K562 (cell line): ENCODE data around the gene TMF1. TPM values are rescaled to one million over a fixed set of nuclear protein-coding genes. Genes with fewer than 3 reads are reported as not detected.
A peak's percentile ranks its signal among the peaks of the same experiment; 100 is the strongest.

ENCODE experiments used
- ARID2 ChIP-seq: fragments of 450-650 bp; IDR thresholded peaks from 2 replicates; pipeline ENCODE4 v1.6.1; 2017; ENCODE audit warnings: antibody characterized with exemption, mild to moderate bottlenecking
- BRD4 ChIP-seq: fragments of 200-600 bp; sonication (generic); IDR thresholded peaks from 2 replicates; pipeline ENCODE4 v1.6.1; 2017; ENCODE audit warnings: inconsistent platforms
- CREB3L1 ChIP-seq: fragments of 450-650 bp; IDR thresholded peaks from 2 replicates; pipeline ENCODE4 v1.6.1; 2014; ENCODE audit warnings: low read depth, mild to moderate bottlenecking, moderate library complexity, borderline replicate concordance
- CTBP1 ChIP-seq: fragments of 450-650 bp; IDR thresholded peaks from 2 replicates; pipeline ENCODE4 v1.6.1; 2016; ENCODE audit warnings: borderline replicate concordance
- ELK3 ChIP-seq: fragments of 450-650 bp; formaldehyde crosslinking; IDR thresholded peaks from 2 replicates; pipeline ENCODE4 v1.4.0; 2020; ENCODE audit warnings: mild to moderate bottlenecking
- ESRRB ChIP-seq: fragments of 250-450 bp; sonication (Bioruptor Pico); IDR thresholded peaks from 2 replicates; pipeline ENCODE4 v1.5.0; 2020; ENCODE audit warnings: mild to moderate bottlenecking, moderate library complexity, borderline replicate concordance
- FOXM1 ChIP-seq, 2 experiments: fragments of 450-650 bp in 1 of 2; sonication (generic) in 1 of 2; formaldehyde crosslinking in 1 of 2; IDR thresholded peaks; 2 replicates each; pipeline versions ENCODE4 v1.6.1 to v1.9.0; 2017 to 2022; ENCODE audit warnings: low read depth in 2 of 2, mild to moderate bottlenecking in 2 of 2, missing genetic modification reagents in 1 of 2, moderate library complexity in 1 of 2
- MITF ChIP-seq: IDR thresholded peaks from 2 replicates; pipeline ENCODE4 v1.6.1; 2014; ENCODE audit warnings: antibody characterized with exemption
- PHF8 ChIP-seq: fragments of 200-600 bp; sonication (generic); IDR thresholded peaks from 2 replicates; pipeline ENCODE4 v1.6.1; 2012; ENCODE audit warnings: mixed run types, mild to moderate bottlenecking, inconsistent platforms, low read length, moderate library complexity, borderline replicate concordance
- PRDM10 ChIP-seq: fragments of 450-650 bp; IDR thresholded peaks from 2 replicates; pipeline ENCODE4 v1.6.1; 2018; ENCODE audit not compliant: partially characterized antibody
- PTTG1 ChIP-seq: fragments of 450-650 bp; IDR thresholded peaks from 2 replicates; pipeline ENCODE4 v1.6.1; 2016; ENCODE audit warnings: low read depth, mild to moderate bottlenecking, missing genetic modification characterization, missing compliant biosample characterization
- RBFOX2 ChIP-seq: fragments of 200-400 bp; formaldehyde crosslinking; IDR thresholded peaks from 2 replicates; pipeline ENCODE4 v1.6.1; 2017; ENCODE audit warnings: low read depth, mild to moderate bottlenecking, low read length, moderate library complexity
- SRSF3 ChIP-seq: fragments of 200-400 bp; formaldehyde crosslinking; IDR thresholded peaks from 2 replicates; pipeline ENCODE4 v1.6.1; 2016; ENCODE audit warnings: mild to moderate bottlenecking, low read length, moderate library complexity; ENCODE audit not compliant: insufficient read depth
- SRSF9 ChIP-seq: fragments of 200-400 bp; formaldehyde crosslinking; IDR thresholded peaks from 2 replicates; pipeline ENCODE4 v1.6.1; 2017; ENCODE audit warnings: low read depth, low read length, borderline replicate concordance
- ZNF239 ChIP-seq: fragments of 250-450 bp; sonication (Bioruptor Pico); IDR thresholded peaks from 2 replicates; pipeline ENCODE4 v1.4.0; 2020; ENCODE audit warnings: mild to moderate bottlenecking
- ZNF280B ChIP-seq: fragments of 250-450 bp; sonication (Bioruptor Pico); IDR thresholded peaks from 2 replicates; pipeline ENCODE4 v1.5.1; 2021; ENCODE audit warnings: mild to moderate bottlenecking
- ZNF75A ChIP-seq: fragments of 450-650 bp; formaldehyde crosslinking; IDR thresholded peaks from 2 replicates; pipeline ENCODE4 v1.4.0; 2020; ENCODE audit warnings: mild to moderate bottlenecking
- polyA plus RNA-seq, 8 experiments: library from polyadenylated mRNA; depleted of rRNA in 4 of 8; stranded (reverse) in 5 of 8; unstranded in 3 of 8; fragments of >200 nt; fragmentation: Nextera tagmentation in 2 of 8; fragmentation: Illumina TruSeq in 1 of 8; extraction: Ambion mirVana in 2 of 8; extraction: Trizol in 1 of 8; gene quantifications; 2 replicates each; pipeline versions ENCODE4 v1.2.1 to v1.2.3, GENCODE V29; 2011 to 2014; ENCODE audit warnings: inconsistent platforms in 1 of 8, missing spikeins in 1 of 8
- total RNA-seq, 7 experiments: library from RNA; depleted of rRNA in 6 of 7; stranded (reverse); fragments of >200 nt in 6 of 7; fragmentation: Illumina TruSeq in 2 of 7; extraction: Trizol in 2 of 7; gene quantifications; 2 replicates each; pipeline versions ENCODE4 v1.2.1 to v1.2.3, GENCODE V29; 2011 to 2021; ENCODE audit warnings: low replicate concordance in 1 of 7

TMF1 gene
- total and polyA plus RNA-seq, 9 of the 15 experiments (the other 6 are each of a cell fraction or from before 2014, with no cell fraction given): 3.1 to 13.9 (median 10.3) TPM

- TF ChIP-seq ZNF75A (CRISPR knock-in tag) (no peak), PRDM10 (peak; percentile 87), PHF8 (peak; percentile 48; the same call in 1 of the 2 replicates), ZNF280B (CRISPR knock-in tag) (no peak), BRD4 (no peak), RBFOX2 (peak; percentile 70), PTTG1 (tag) (no peak), ARID2 (no peak), ZNF239 (no peak), ESRRB (CRISPR knock-in tag) (no peak), SRSF3 (no peak), MITF (no peak), CTBP1 (no peak), CREB3L1 (no peak), FOXM1 (IDR thresholded peaks at IDR 0.05; ENCODE audit: low read depth) (no peak), FOXM1 (CRISPR knock-in tag; IDR thresholded peaks at IDR 0.05; ENCODE audit: low read depth) (no peak), ELK3 (CRISPR knock-in tag) (no peak), SRSF9 (no peak)
Measured at GRCh38 chr3:69080233-69080920, 28.2 kb upstream of the TMF1 start, which contains the start of gene UBA3 (continued).
